Epithelial cell of proximal tubule (primary cell): Measurements from ENCODE around the gene TARS3. TPM values are rescaled to one million over a fixed set of nuclear protein-coding genes. Genes with fewer than 3 reads are reported as not detected.
A peak's percentile ranks its signal among the peaks of the same experiment; 100 is the strongest.

ENCODE experiments used
- DNase-seq: peaks from one replicate; pipeline ENCODE4 v3.0.0-alpha.2; 2011; ENCODE audit warnings: low read depth
- H3K4me3 ChIP-seq: 2 replicates; pipeline ENCODE4 v1.5.1; 2011; ENCODE audit warnings: low read depth, mild to moderate bottlenecking, low read length
- total RNA-seq: library from RNA; depleted of rRNA; stranded (reverse); fragments of >200 nt; gene quantifications from 2 replicates; pipeline ENCODE4 v1.2.3, GENCODE V29; 2015
- TF ChIP-seq, protein P1 (sequence below): conservative IDR thresholded peaks from 2 replicates; pipeline ENCODE4 v1.5.1; 2012; ENCODE audit warnings: low read depth, mild to moderate bottlenecking, low read length

Gene TARS3
- total RNA-seq, 1 donor from 2014 or later, result 9.9 TPM

DNA sequence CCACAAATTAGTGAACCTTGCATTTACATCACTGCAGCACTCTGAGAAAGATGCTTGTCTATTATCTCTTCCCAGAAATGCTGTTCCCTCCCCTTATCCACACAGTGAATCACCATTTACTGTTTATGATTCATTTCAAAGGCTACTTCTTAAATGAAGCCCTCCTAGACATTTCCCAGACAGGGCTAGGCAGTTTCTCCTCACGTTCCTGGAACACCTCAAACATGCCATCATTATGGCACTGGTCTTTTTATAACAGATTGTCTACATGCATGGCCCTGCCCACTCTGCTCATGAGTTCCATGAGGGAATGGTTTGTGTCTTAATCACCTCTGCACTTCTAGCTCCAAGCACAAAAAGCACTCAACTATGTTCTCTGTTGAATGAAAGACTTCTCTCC, 39.9 kb downstream of the TARS3 start:
- no peak overlapping the region for H3K4me3 ChIP-seq
- no peak for DNase-seq
- TF ChIP-seq, protein P1, sequence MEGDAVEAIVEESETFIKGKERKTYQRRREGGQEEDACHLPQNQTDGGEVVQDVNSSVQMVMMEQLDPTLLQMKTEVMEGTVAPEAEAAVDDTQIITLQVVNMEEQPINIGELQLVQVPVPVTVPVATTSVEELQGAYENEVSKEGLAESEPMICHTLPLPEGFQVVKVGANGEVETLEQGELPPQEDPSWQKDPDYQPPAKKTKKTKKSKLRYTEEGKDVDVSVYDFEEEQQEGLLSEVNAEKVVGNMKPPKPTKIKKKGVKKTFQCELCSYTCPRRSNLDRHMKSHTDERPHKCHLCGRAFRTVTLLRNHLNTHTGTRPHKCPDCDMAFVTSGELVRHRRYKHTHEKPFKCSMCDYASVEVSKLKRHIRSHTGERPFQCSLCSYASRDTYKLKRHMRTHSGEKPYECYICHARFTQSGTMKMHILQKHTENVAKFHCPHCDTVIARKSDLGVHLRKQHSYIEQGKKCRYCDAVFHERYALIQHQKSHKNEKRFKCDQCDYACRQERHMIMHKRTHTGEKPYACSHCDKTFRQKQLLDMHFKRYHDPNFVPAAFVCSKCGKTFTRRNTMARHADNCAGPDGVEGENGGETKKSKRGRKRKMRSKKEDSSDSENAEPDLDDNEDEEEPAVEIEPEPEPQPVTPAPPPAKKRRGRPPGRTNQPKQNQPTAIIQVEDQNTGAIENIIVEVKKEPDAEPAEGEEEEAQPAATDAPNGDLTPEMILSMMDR, result no peak

DNA sequence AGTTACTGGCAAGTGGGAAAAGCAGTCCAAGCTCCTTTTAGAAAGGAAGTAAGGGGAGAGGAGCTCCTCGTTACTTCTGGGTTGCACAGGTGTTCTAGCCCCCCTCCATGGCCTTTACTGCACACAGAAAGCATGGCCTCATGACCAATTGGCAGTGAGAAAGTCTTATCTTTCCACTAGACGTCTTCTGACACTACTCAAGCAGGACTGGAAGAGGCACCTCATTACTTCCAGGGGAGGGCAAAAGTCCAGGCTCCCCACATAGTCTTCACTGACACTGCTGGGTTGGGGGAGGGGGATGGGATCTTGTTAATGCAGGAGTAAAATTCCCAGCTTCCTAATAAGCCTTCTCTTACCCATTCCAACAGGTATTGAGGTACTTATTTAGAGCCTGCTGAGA, 44.5 kb downstream of the TARS3 start:
- TF ChIP-seq, protein P1, result no peak
- no peak for DNase-seq

DNA sequence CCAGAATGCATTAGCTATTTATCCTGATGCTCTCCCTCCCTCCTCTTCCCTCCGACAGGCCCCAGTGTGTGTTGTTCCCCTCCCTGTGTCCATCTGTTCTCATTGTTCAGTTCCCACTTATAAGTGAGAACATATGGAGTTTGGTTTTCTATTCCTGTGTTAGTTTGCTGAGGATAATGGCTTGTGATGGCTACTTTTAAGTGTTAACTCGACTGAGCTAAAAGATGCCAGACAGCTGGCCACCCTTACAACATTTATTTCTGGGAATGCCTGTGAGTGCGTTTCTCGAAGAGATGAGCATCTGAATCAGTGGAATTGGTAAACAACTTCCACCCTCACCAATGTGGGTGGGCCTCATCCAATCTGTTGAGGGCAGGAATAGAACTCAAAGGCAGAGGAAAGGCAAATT, 47.3 kb downstream of the TARS3 start:
- TF ChIP-seq, protein P1, result no peak
- DNase-seq, result no peak
- no peak overlapping the region for H3K4me3 ChIP-seq

More for the DNA sequence above, 44.5 kb downstream of the TARS3 start:
- no peak overlapping the region for H3K4me3 ChIP-seq

DNA sequence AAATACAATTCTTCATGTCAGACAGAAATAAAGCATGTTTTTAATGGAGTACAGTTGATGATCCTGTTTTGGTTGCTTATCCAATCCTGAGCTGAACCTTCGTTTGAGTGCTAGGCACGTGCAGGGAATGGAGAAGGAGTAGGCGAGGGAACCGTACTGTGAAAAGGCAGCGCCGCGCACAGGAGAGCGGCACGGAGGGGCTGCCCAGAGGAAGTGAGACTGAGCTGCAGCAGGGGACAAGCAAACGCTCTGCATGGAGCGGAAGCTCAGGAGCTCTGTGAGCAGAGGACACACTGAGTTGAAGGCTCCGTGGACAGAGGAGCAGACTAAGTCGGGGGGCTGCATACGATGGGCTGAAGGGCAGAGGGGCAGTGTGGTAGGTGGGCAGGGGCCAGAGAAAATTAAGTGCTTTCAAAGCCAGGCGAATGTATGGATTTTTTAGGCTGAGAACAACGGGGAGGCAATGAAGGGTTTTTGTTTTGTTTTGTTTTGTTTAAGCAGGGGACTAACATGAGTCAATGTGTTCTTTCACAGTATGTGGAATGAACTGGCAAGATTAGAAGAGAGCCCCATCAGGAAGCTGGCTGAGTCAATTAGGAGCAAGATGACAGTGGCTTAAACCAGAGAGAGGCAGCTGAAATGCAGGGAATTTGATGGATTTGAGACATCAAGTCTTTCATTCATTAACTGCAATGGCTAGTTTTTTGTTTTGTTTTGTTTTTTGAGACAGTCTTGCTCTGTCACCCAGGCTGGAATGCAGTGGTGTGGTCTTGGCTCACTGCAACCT, 48.3 kb downstream of the TARS3 start:
- peak; percentile 16 for DNase-seq
- no peak overlapping the region for H3K4me3 ChIP-seq
- TF ChIP-seq, protein P1, result no peak

DNA sequence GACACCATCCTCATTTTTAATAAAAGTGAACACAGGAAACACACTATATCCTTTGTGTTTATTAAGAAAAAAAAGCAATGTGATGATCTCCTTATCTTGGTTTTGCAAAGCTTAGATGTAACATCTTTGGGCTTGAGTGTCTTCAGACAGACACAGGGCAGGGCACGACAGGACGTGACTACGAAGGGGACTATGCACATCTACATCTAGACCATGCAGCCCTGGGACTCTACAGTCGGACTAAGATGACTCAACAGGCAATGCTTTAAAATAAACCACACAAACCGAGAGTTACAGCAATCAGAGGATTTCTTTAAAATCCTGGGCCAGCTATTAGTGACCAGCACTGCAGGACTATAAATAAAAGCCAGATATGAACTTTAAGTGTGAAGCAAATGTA, 49.3 kb downstream of the TARS3 start:
- TF ChIP-seq, protein P1, result no peak
- no peak for DNase-seq
- no peak overlapping the region for H3K4me3 ChIP-seq

DNA sequence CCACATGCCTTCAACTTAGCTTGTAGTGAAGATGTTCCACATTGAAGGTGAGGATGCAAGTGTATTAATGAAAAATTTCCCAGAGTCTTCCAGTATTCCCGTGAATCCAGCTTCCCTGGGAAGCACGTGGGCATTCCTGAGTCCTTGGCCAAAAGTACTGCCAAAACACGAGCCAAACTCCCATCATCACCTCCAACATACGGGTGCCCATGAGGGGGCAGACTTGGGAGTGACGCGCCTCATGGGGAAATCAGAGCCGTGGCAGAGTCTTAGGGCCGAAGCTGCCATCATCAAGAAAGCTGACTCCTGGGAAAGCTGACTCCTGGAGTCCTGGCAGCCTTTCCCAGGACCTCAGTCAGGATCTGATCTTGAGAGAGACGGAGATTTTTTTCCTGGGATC, 52.0 kb downstream of the TARS3 start:
- TF ChIP-seq, protein P1, result no peak
- DNase-seq, result no peak
- H3K4me3 ChIP-seq, result no peak overlapping the region

DNA sequence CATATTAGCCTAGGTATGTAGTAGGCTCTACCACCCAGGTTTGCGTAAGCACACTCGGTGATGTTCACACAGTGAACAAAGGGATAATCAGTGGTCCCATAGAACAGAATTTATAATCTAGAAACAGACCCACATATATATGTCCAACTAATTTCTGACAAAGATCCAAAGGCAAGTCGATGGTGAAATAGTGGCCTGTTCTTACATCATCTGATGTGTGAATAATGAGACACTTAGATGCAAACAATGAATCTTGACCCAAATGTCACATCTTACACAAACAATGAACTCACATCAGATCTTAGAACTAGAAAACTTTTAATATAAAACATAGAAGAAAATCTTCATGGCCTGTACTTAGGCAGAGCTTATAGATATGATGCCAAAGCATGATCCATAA, 54.5 kb downstream of the TARS3 start:
- H3K4me3 ChIP-seq, result no peak overlapping the region
- no peak for DNase-seq
- TF ChIP-seq, protein P1, result no peak
